Stimulated activated CD4-positive, alpha-beta T cell treated with anti-CD3 and anti-CD28 coated beads, TNF-alpha, amount 100 ng/mL, for 48 hours (primary cell): ENCODE data around the gene MARCKSL1.
A peak's percentile ranks its signal among the peaks of the same experiment; 100 is the strongest.

ENCODE experiments used
- DNase-seq, 3 donors: peaks; one replicate each; pipeline ENCODE4 v3.0.0-alpha.2; 2020; ENCODE audit warnings: low read depth in 3 of 3

MARCKSL1 gene

GRCh38 chr1:32352831-32353383 lies 16.9 kb upstream of the MARCKSL1 start:
- DNase-seq = no peak

- no peak for DNase-seq
These were observed 16.3 kb upstream of the MARCKSL1 start for GRCh38 chr1:32352239-32352745.

- peak; percentile 85 to 93 (median 85) for DNase-seq
These were observed 15.6 kb upstream of the MARCKSL1 start for GRCh38 chr1:32351399-32352238.

GRCh38 chr1:32350785-32351398 lies 14.9 kb upstream of the MARCKSL1 start:
- DNase-seq = peak; percentile 65 to 87 (median 68)

GRCh38 chr1:32349211-32349708 lies 13.2 kb upstream of the MARCKSL1 start:
- DNase-seq = no peak

- DNase-seq = no peak
These were observed 10.6 kb upstream of the MARCKSL1 start for GRCh38 chr1:32346532-32347157.

GRCh38 chr1:32345289-32345827 lies 9.3 kb upstream of the MARCKSL1 start:
- no peak for DNase-seq

- no peak for DNase-seq
These were observed 6.7 kb upstream of the MARCKSL1 start for GRCh38 chr1:32342704-32343103.

GRCh38 chr1:32341971-32342370 lies 5.9 kb upstream of the MARCKSL1 start:
- DNase-seq = no peak

GRCh38 chr1:32341186-32341757 lies 5.2 kb upstream of the MARCKSL1 start:
- DNase-seq = no peak

GRCh38 chr1:32339363-32339978 lies 3.4 kb upstream of the MARCKSL1 start:
- no peak for DNase-seq

GRCh38 chr1:32338637-32339145 lies 2.7 kb upstream of the MARCKSL1 start:
- DNase-seq = no peak

GRCh38 chr1:32337855-32338636 lies 2.0 kb upstream of the MARCKSL1 start:
- no peak for DNase-seq

- peak in 1 of 3 donors; percentile 40 for DNase-seq
These were observed 1.1 kb upstream of the MARCKSL1 start for GRCh38 chr1:32336963-32337675.

- no peak for DNase-seq
These were observed 529 bp upstream of the MARCKSL1 start for GRCh38 chr1:32336591-32336932.

GRCh38 chr1:32335535-32335789 lies 571 bp downstream of the MARCKSL1 start:
- no peak for DNase-seq

GRCh38 chr1:32334864-32335534 lies 1.0 kb downstream of the MARCKSL1 start:
- DNase-seq = peak in 2 of 3 donors; percentile 32 to 43

GRCh38 chr1:32334274-32334861 lies 1.7 kb downstream of the MARCKSL1 start:
- no peak for DNase-seq
